D721Med (cell line): ENCODE data around the gene VANGL2.

Experiments
- DNase-seq: peaks from one replicate; pipeline ENCODE4 v3.0.0; 2011; ENCODE audit warnings: low spot score; ENCODE audit not compliant: insufficient read length
- FAIRE-seq: peaks from 2 replicates; lab custom pipeline; 2011; peaks lifted over from hg19 to GRCh38; lab: Jason Lieb, UNC
- CTCF ChIP-seq: IDR thresholded peaks from 2 replicates; pipeline ENCODE4 v1.5.1; 2012; ENCODE audit warnings: mild to moderate bottlenecking, control low read depth; ENCODE audit not compliant: insufficient read depth; ENCODE audit errors: missing control alignments

VANGL2 gene

GRCh38 chr1:160370561-160371345, 29.6 kb upstream of the VANGL2 start:
- no peak for DNase-seq
- FAIRE-seq = no peak
- TF ChIP-seq CTCF = no peak

- DNase-seq (no peak), FAIRE-seq (no peak)
- TF ChIP-seq CTCF = no peak
Measured at GRCh38 chr1:160371346-160371631, 29.1 kb upstream of the VANGL2 start.

GRCh38 chr1:160371756-160372155, 28.6 kb upstream of the VANGL2 start:
- no peak for TF ChIP-seq CTCF
- peak; percentile 64 for FAIRE-seq

GRCh38 chr1:160373696-160374095, 26.7 kb upstream of the VANGL2 start:
- no peak for TF ChIP-seq CTCF
- FAIRE-seq (no peak), DNase-seq (no peak)

More at GRCh38 chr1:160371756-160372155, 28.6 kb upstream of the VANGL2 start:
- DNase-seq = no peak

- DNase-seq = no peak
- peak; percentile 74 for FAIRE-seq
- no peak for TF ChIP-seq CTCF
Measured at GRCh38 chr1:160374306-160375110, 25.9 kb upstream of the VANGL2 start.

- DNase-seq (no peak), FAIRE-seq (peak; percentile 46)
- TF ChIP-seq CTCF = no peak
Measured at GRCh38 chr1:160375788-160376524, 24.4 kb upstream of the VANGL2 start.
